ENCODE results near the gene RBP5.
A peak's percentile ranks its signal among the peaks of the same experiment; 100 is the strongest.
"Not testable (repeated sequence)": the region's sequence is repeated elsewhere in the genome, so short reads cannot be mapped to it uniquely, and the experiment has no call there.

The RBP5 gene

DNA sequence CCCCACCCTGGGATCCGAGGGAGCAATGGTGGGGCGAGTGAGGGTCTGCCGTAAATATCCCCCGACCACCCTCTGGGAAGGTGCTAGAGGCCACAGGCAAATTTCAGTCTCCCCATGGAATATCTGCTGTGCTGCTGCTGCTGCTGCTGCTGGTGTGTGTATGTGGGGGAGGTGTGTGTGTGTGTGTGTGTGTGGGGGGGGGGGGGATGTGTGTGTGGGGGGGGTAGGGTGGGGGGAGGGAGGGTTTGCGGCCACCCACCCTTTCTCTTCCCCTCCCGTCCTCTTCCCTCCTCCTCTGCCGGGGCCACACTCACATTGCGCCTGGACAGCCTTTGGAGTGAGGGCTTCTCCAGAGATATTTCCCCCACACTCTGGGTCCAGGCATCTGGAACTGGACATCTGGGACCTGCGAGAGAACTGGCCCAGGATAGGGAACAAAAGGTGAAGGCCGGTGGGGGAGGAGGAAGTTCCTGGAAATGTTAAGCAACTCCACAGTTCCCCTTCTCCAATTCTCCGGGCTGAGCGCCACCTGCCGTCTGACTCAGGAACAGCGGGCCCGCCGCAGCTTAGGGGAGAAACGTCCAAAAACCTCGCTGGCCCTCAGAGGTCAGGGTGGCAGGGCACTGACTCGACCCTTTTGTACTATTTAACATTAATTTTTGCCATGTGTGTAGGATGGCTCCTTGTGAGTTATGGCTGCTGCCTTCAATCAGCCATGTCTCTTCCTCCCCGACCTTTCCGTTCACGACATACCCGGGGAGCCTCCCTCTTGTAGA, 19.7 kb downstream of the RBP5 start, which contains the start of gene C1RL:
TSS of gene C1RL (minus strand) at position 419 of the 776 bp plus-strand sequence. CDS start at position 385, 34 bp downstream.
- no peak for TF ChIP-seq POLR2AphosphoS5 (IDR thresholded peaks at IDR 0.05; ENCODE audit: low read depth, low read length)
- peak; percentile 76 for TF ChIP-seq SPI1 (IDR thresholded peaks at IDR 0.05; ENCODE audit: low read depth, low read length)
- DNase-seq (ENCODE audit: insufficient read length, low spot score) (no peak), FAIRE-seq (peak; percentile 79)

- peak; percentile 98 for FAIRE-seq
- DNase-seq (ENCODE audit: insufficient read length, low spot score), result peak; percentile 79
- TF ChIP-seq POU2F2 (IDR thresholded peaks at IDR 0.05; ENCODE audit: low read depth, low read length) (peak; percentile 77), TAF1 (IDR thresholded peaks at IDR 0.05; ENCODE audit: low read depth, low read length) (peak; percentile 68; the same call in 1 of the 2 replicates), PAX5 (IDR thresholded peaks at IDR 0.05; ENCODE audit: insufficient read depth, low read length, severe bottlenecking) (no peak), POLR2AphosphoS5 (IDR thresholded peaks at IDR 0.05; ENCODE audit: low read depth, low read length) (peak; percentile 96), POLR2A (IDR thresholded peaks at IDR 0.05; ENCODE audit: low read depth, low read length) (peak; percentile 98), SPI1 (IDR thresholded peaks at IDR 0.05; ENCODE audit: low read depth, low read length) (peak; percentile 74)
These were observed 20.5 kb downstream of the RBP5 start for GRCh38 chr12:7108003-7108795.

- DNase-seq (ENCODE audit: insufficient read length, low spot score), result no peak
- no peak for TF ChIP-seq SPI1 (IDR thresholded peaks at IDR 0.05; ENCODE audit: low read depth, low read length)
- no peak for TF ChIP-seq POU2F2 (IDR thresholded peaks at IDR 0.05; ENCODE audit: low read depth, low read length)
- no peak for TF ChIP-seq TAF1 (IDR thresholded peaks at IDR 0.05; ENCODE audit: low read depth, low read length)
- no peak for TF ChIP-seq PAX5 (IDR thresholded peaks at IDR 0.05; ENCODE audit: insufficient read depth, low read length, severe bottlenecking)
- TF ChIP-seq POLR2A (IDR thresholded peaks at IDR 0.05; ENCODE audit: low read depth, low read length), result no peak
- no peak for TF ChIP-seq POLR2AphosphoS5 (IDR thresholded peaks at IDR 0.05; ENCODE audit: low read depth, low read length)
- peak; percentile 62 for FAIRE-seq
These were observed 21.1 kb downstream of the RBP5 start for GRCh38 chr12:7107636-7108002.

DNA sequence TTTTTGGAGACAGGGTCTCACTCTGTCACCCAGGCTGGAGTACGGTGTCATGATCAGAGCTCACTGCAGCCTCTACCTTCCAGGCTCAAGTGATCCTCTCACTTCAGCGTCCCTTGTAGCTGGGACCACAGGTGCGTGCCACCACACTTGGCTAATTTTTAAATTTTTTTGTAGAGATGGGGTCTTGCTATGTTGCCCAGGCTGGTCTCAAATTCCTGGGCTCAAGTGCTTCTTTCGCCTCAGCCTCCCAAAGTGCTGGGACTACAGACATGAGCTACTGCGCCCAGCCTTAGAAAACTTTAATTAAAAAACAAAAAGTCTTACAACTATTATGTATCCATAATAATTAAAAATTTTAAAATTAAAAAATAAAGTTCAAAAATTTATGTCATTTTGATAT, 21.5 kb downstream of the RBP5 start:
- not testable (repeated sequence) for FAIRE-seq; DNase-seq (ENCODE audit: insufficient read length, low spot score)

GRCh38 chr12:7106082-7106481, 22.6 kb downstream of the RBP5 start:
- FAIRE-seq, result no peak
- TF ChIP-seq SPI1 (IDR thresholded peaks at IDR 0.05; ENCODE audit: low read depth, low read length) (no peak), POLR2AphosphoS5 (IDR thresholded peaks at IDR 0.05; ENCODE audit: low read depth, low read length) (no peak), POU2F2 (IDR thresholded peaks at IDR 0.05; ENCODE audit: low read depth, low read length) (no peak), TAF1 (IDR thresholded peaks at IDR 0.05; ENCODE audit: low read depth, low read length) (no peak), PAX5 (IDR thresholded peaks at IDR 0.05; ENCODE audit: insufficient read depth, low read length, severe bottlenecking) (no peak), POLR2A (IDR thresholded peaks at IDR 0.05; ENCODE audit: low read depth, low read length) (no peak)

GRCh38 chr12:7103837-7104584, 24.7 kb downstream of the RBP5 start:
- no peak for DNase-seq (ENCODE audit: insufficient read length, low spot score)
- TF ChIP-seq POLR2AphosphoS5 (IDR thresholded peaks at IDR 0.05; ENCODE audit: low read depth, low read length) (no peak), POLR2A (IDR thresholded peaks at IDR 0.05; ENCODE audit: low read depth, low read length) (no peak), POU2F2 (IDR thresholded peaks at IDR 0.05; ENCODE audit: low read depth, low read length) (no peak), TAF1 (IDR thresholded peaks at IDR 0.05; ENCODE audit: low read depth, low read length) (no peak), PAX5 (IDR thresholded peaks at IDR 0.05; ENCODE audit: insufficient read depth, low read length, severe bottlenecking) (no peak), SPI1 (IDR thresholded peaks at IDR 0.05; ENCODE audit: low read depth, low read length) (no peak)
- no peak for FAIRE-seq

More at GRCh38 chr12:7106082-7106481, 22.6 kb downstream of the RBP5 start:
- DNase-seq (ENCODE audit: insufficient read length, low spot score), result no peak

GRCh38 chr12:7102582-7102981, 26.1 kb downstream of the RBP5 start:
- DNase-seq (ENCODE audit: insufficient read length, low spot score) (no peak), FAIRE-seq (no peak)
- TF ChIP-seq SPI1 (IDR thresholded peaks at IDR 0.05; ENCODE audit: low read depth, low read length) (no peak), POLR2A (IDR thresholded peaks at IDR 0.05; ENCODE audit: low read depth, low read length) (no peak)

GRCh38 chr12:7101694-7102131, 27.0 kb downstream of the RBP5 start:
- TF ChIP-seq POLR2AphosphoS5 (IDR thresholded peaks at IDR 0.05; ENCODE audit: low read depth, low read length), result no peak
- TF ChIP-seq POU2F2 (IDR thresholded peaks at IDR 0.05; ENCODE audit: low read depth, low read length), result no peak
- TF ChIP-seq SPI1 (IDR thresholded peaks at IDR 0.05; ENCODE audit: low read depth, low read length), result no peak
- TF ChIP-seq POLR2A (IDR thresholded peaks at IDR 0.05; ENCODE audit: low read depth, low read length), result no peak
- TF ChIP-seq TAF1 (IDR thresholded peaks at IDR 0.05; ENCODE audit: low read depth, low read length), result no peak
- no peak for TF ChIP-seq PAX5 (IDR thresholded peaks at IDR 0.05; ENCODE audit: insufficient read depth, low read length, severe bottlenecking)
- no peak for DNase-seq (ENCODE audit: insufficient read length, low spot score)
- no peak for FAIRE-seq

DNA sequence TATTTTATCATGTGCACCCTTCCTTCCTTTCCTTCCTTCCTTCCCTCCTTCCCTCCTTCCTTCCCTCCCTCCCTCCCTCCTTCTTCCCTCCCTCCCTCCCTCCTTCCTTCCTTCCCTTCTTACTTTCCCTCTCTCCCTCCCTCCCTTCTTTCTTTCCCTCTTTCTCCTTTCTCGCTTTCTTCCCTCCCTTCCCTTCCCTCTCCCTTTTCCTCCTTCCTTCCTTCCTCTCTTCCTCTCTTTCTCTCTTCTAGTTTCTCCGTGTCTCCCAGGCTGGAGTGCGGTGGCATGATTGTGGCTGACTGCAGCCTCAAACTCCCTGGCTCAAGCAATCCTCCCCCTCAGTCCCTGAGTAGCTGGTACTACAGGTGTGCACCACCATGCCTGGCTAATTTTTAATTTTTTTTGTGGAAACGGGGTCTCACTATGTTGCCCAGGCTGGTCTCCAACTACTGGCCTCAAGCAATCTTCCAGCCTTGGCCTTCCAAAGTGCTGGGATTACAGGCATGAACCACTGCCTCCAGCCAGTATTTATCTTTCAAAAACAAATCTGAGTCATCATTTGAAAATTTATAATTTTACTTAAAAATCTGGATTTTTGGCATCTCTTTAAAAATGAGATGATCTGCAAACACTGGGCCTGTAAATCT, 27.5 kb downstream of the RBP5 start:
- no peak for FAIRE-seq
- no peak for DNase-seq (ENCODE audit: insufficient read length, low spot score)
- TF ChIP-seq POU2F2 (IDR thresholded peaks at IDR 0.05; ENCODE audit: low read depth, low read length) (no peak), SPI1 (IDR thresholded peaks at IDR 0.05; ENCODE audit: low read depth, low read length) (no peak), TAF1 (IDR thresholded peaks at IDR 0.05; ENCODE audit: low read depth, low read length) (no peak), PAX5 (IDR thresholded peaks at IDR 0.05; ENCODE audit: insufficient read depth, low read length, severe bottlenecking) (no peak), POLR2A (IDR thresholded peaks at IDR 0.05; ENCODE audit: low read depth, low read length) (no peak), POLR2AphosphoS5 (IDR thresholded peaks at IDR 0.05; ENCODE audit: low read depth, low read length) (no peak)
